Lung microvascular endothelial cell (primary cell): ENCODE measurements around the gene CDK5. TPM values are rescaled to one million over a fixed set of nuclear protein-coding genes. Genes with fewer than 3 reads are reported as not detected.
"Not testable (repeated sequence)": the region's sequence is repeated elsewhere in the genome, so short reads cannot be mapped to it uniquely, and the experiment has no call there.

Source experiments
- DNase-seq, 2 donors: peaks; one replicate each; pipeline versions ENCODE4 v3.0.0 to v3.0.0-alpha.2; 2010; ENCODE audit warnings: low read depth in 2 of 2
- total RNA-seq: library from RNA; depleted of rRNA; stranded (reverse); fragments of >200 nt; gene quantifications from 2 replicates; pipeline ENCODE4 v1.2.1, GENCODE V29; 2014

CDK5 gene
- total RNA-seq, 1 donor from 2014 or later, result 15.9 TPM

DNA sequence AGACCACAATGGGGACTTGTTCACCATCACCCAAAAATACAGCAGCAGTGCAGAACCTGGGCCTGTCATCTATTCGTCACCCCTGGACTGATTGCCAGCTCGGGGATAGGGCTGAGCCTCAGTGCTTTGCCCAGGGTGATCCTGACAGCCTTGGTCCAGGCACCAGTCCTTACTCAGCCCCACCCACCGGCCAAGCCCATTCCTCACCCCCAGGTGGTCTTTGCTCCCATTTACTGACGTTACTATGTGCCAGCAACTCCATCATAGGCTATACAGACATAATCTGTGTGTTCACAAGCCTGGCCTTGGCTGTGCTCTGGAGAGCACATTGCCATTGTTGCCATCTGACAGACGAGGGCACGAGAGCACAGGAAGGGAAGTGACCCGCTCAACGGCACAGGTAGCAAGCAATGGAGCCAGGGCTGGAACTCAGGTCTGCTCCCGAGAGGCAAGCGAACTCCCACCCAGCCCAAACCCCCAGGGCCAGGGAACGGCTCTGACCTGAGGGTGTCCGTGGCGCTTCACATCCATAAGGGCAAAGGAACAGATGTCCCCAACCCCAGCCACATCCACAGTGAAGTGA, 40.2 kb downstream of the CDK5 start:
- no peak for DNase-seq

- DNase-seq, result no peak
Observed at GRCh38 chr7:151016942-151017341, 40.8 kb downstream of the CDK5 start.

GRCh38 chr7:151016505-151016904, 41.2 kb downstream of the CDK5 start:
- no peak for DNase-seq

GRCh38 chr7:151015967-151016366, 41.7 kb downstream of the CDK5 start:
- DNase-seq, result no peak

DNA sequence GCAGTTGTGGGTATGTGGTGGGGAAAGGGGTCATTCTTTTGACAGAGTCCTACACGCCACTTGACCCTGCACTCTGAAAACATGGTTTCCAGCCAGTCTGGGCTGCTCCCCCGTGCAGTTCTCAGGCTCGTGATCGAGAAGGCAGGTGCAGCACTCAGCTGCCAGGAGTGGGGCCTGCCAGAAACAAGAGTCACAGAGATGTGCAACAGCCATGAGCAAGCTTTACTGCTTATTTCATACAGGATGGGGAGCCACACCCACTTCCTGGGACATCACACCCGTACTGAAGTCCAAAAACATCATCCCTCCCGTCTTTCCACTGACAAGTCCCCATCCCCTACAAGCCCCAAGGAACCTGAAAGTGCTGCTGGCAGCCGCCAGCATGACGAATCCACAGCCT, 42.7 kb downstream of the CDK5 start:
- no peak for DNase-seq

- DNase-seq, result peak in 1 of 2 donors; percentile 58
Observed at GRCh38 chr7:151013733-151014497, 43.8 kb downstream of the CDK5 start.

GRCh38 chr7:151013356-151013732, 44.4 kb downstream of the CDK5 start:
- DNase-seq, result no peak

DNA sequence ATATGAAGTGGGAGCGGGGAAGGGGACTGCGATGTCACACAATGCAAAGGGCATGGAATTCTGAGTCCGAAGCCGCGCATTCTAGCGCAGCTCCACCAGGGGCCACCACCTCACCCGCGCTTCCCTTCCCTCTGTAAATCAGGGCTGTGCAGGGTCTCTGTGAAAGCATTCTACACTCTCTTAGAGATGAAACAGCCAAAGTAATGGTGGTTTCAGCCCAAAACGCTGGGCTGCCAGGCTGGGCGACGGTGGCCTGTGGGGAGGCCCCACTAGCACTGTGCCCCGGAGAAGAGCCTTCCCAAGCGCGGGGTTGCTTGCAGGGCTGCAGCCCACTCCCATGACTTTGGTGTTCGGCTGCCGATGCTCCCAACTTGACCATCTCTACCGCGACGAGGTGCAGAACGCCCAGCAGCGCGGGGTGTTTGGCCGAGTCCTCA, 44.8 kb downstream of the CDK5 start:
- peak; percentile 18 to 60 for DNase-seq

GRCh38 chr7:151012031-151012692, 45.5 kb downstream of the CDK5 start:
- peak in 1 of 2 donors; percentile 20 for DNase-seq

DNA sequence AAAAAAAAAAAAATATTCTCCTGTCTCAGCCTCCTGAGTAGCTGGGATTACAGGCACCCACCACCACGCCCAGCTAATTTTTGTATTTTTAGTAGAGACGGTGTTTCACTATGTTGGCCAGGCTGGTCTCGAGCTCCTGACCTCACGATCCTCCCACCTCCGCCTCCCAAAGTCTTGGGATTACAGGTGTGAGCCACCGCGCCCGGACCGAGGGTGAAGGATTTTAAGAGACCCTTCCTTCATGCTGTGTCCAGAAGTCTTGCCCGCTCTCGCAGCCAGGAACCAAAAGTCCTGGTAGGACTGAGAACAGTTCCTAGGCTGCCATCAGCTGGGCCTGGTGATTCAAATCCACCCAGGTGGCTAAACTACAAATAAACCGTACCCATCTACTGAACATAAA, 46.1 kb downstream of the CDK5 start:
- not testable (repeated sequence) for DNase-seq

DNA sequence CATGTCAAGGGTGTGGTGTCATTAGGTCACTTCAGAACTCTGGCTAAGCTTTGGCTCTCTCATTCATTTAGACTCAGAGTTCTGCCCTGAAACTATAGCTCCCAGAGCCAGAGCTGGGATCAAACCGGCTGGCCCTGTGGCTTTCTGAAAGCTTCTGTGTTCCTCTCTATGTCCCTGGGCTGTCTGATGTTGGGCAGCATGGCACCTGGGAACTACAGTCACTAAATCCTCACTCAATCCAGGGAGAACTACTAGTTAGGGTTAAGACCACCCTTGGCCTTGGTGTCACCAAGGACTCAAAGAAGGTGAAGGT, 46.6 kb downstream of the CDK5 start:
- no peak for DNase-seq

GRCh38 chr7:151010307-151011096, 47.2 kb downstream of the CDK5 start:
- no peak for DNase-seq

DNA sequence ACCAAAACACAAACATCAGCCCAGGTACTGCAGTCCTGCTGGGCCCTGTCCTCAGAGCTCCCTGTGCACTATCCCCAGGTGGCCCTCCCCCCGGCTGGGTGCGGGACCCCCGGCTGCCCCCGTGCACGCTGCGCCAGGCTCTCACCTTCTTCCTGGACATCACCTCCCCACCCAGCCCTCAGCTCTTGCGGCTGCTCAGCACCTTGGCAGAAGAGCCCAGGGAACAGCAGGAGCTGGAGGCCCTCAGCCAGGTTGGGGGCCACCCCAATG, 47.7 kb downstream of the CDK5 start:
- DNase-seq, result no peak

- no peak for DNase-seq
Observed at GRCh38 chr7:151009327-151010036, 48.2 kb downstream of the CDK5 start.

DNA sequence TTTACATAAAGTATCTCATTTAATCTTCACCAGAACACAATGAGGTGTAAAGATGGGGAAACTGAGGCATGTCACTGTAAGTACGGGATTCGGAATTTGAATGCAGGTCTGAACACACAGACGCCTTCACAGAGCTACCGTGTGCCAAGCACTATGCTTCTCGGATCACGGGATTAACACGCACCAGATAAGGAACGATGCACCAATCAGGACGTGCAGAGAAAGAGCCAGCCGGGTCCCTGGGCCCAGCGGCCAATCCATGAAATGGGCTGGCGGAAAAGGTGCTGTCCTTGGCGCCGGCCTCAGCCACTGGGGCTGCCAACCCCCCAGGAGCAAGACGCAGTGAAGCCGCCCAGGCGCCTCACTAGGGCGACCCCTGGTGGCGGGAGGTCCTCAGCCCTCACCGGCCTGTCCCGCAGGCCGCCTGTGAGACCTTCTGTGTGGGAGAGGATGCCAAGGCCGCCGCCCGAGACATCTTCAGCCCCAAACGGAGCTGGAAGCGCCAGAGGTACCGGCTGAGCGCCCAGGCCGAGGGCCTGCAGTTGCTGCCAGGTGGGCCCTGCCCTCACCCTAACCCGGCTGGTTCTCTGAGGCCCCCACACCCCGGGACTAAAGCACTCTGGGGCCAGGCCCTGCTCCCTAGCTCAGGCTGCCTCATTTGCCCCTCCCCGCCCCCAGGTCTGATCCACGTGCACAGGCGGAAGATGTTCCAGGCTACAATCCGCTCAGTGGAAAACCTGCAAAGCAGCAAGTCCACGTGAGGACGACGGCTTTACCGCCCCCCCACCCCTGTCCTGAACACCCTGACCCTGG, 49.0 kb downstream of the CDK5 start:
- DNase-seq, result peak; percentile 75 to 76

GRCh38 chr7:151008143-151008510, 49.6 kb downstream of the CDK5 start:
- peak; percentile 84 to 89 for DNase-seq

GRCh38 chr7:151007469-151007898, 50.2 kb downstream of the CDK5 start:
- peak; percentile 42 to 44 for DNase-seq

GRCh38 chr7:151006590-151007300, 51.0 kb downstream of the CDK5 start:
- no peak for DNase-seq

GRCh38 chr7:151005566-151005965, 52.1 kb downstream of the CDK5 start:
- no peak for DNase-seq
